Mesenchymal stem cell (in vitro differentiated cells and primary cell): Measurements from ENCODE around the gene CHCHD3.
"Not testable (repeated sequence)": the region's sequence is repeated elsewhere in the genome, so short reads cannot be mapped to it uniquely, and the experiment has no call there.

Experiments used
- DNase-seq: peaks from one replicate; pipeline ENCODE4 v3.0.0-alpha.2; 2013
- H2AFZ ChIP-seq: one replicate; pipeline ENCODE4 v1.6.1; 2013; ENCODE audit warnings: low read depth, mild to moderate bottlenecking, control low read depth, inconsistent platforms, low read length, moderate library complexity
- H2AK5ac ChIP-seq: 2 replicates; pipeline ENCODE4 v1.6.1; 2013; ENCODE audit warnings: low read length, moderate library complexity, mild to moderate bottlenecking, inconsistent platforms; ENCODE audit not compliant: severe bottlenecking
- H2BK120ac ChIP-seq: one replicate; pipeline ENCODE4 v1.6.1; 2013; ENCODE audit warnings: low read depth, mild to moderate bottlenecking, inconsistent platforms, low read length, moderate library complexity
- H2BK12ac ChIP-seq, 2 experiments: one replicate each; pipeline ENCODE4 v1.6.1; 2013; ENCODE audit warnings: inconsistent platforms in 2 of 2, low read length in 2 of 2, mild to moderate bottlenecking in 2 of 2, moderate library complexity in 2 of 2, control low read depth in 1 of 2
- H2BK15ac ChIP-seq: one replicate; pipeline ENCODE4 v1.6.1; 2013; ENCODE audit warnings: mild to moderate bottlenecking, low read depth, inconsistent platforms; ENCODE audit not compliant: poor library complexity, severe bottlenecking
- H2BK5ac ChIP-seq: 2 replicates; pipeline ENCODE4 v1.6.1; 2013; ENCODE audit warnings: low read depth, mild to moderate bottlenecking, low read length, control low read depth, inconsistent platforms; ENCODE audit not compliant: poor library complexity, severe bottlenecking
- H3K14ac ChIP-seq, 2 experiments: one replicate each; pipeline ENCODE4 v1.6.1; 2013; ENCODE audit warnings: inconsistent platforms in 2 of 2, low read length in 2 of 2, control low read depth in 1 of 2, mild to moderate bottlenecking in 1 of 2, moderate library complexity in 1 of 2
- H3K18ac ChIP-seq, 2 experiments: one replicate each; pipeline ENCODE4 v1.6.1; 2013; ENCODE audit warnings: inconsistent platforms in 2 of 2, low read length in 2 of 2, control low read depth in 1 of 2, low read depth in 1 of 2, mild to moderate bottlenecking in 1 of 2
- H3K23ac ChIP-seq, 2 experiments: one replicate each; pipeline ENCODE4 v1.6.1; 2013; ENCODE audit warnings: inconsistent platforms in 2 of 2, low read length in 2 of 2, mild to moderate bottlenecking in 2 of 2, moderate library complexity in 2 of 2, control low read depth in 1 of 2
- H3K27ac ChIP-seq: 2 replicates; pipeline ENCODE4 v1.5.1; 2013; ENCODE audit warnings: mild to moderate bottlenecking, moderate library complexity, low read length, control low read depth, inconsistent platforms; ENCODE audit not compliant: poor library complexity, severe bottlenecking
- H3K27me3 ChIP-seq, 2 experiments: 2 replicates each; pipeline versions ENCODE4 v1.6.1 to v1.7.0; 2013; ENCODE audit warnings: low read length in 2 of 2, mild to moderate bottlenecking in 2 of 2, moderate library complexity in 2 of 2, control low read depth in 1 of 2, inconsistent platforms in 1 of 2; ENCODE audit not compliant: control insufficient read depth in 1 of 2, insufficient read depth in 1 of 2
- H3K36me3 ChIP-seq, 2 experiments: 2 replicates each; pipeline versions ENCODE4 v1.6.1 to v1.7.0; 2013; ENCODE audit warnings: low read length in 2 of 2, control low read depth in 1 of 2, inconsistent platforms in 1 of 2, low read depth in 1 of 2, mild to moderate bottlenecking in 1 of 2; ENCODE audit not compliant: insufficient read depth in 2 of 2, control insufficient read depth in 1 of 2
- H3K4ac ChIP-seq, 2 experiments: one replicate each; pipeline ENCODE4 v1.6.1; 2013; ENCODE audit warnings: inconsistent platforms in 2 of 2, low read length in 2 of 2, mild to moderate bottlenecking in 2 of 2, moderate library complexity in 2 of 2, control low read depth in 1 of 2, low read depth in 1 of 2
- H3K4me1 ChIP-seq: 2 replicates; pipeline ENCODE4 v1.6.1; 2013; ENCODE audit warnings: low read depth, low read length, control low read depth; ENCODE audit not compliant: control insufficient read depth, insufficient read depth
- H3K4me2 ChIP-seq: 2 replicates; pipeline ENCODE4 v1.6.1; 2013; ENCODE audit warnings: low read length, mild to moderate bottlenecking, inconsistent platforms; ENCODE audit not compliant: poor library complexity, severe bottlenecking
- H3K4me3 ChIP-seq, 2 experiments: 2 replicates each; pipeline versions ENCODE4 v1.5.1 to v1.7.0; 2013; ENCODE audit warnings: low read length in 2 of 2, mild to moderate bottlenecking in 2 of 2, control low read depth in 1 of 2, low read depth in 1 of 2; ENCODE audit not compliant: insufficient read depth in 1 of 2
- H3K79me1 ChIP-seq: replicated peaks from 2 replicates; pipeline ENCODE4 v1.6.1; 2013; ENCODE audit warnings: mild to moderate bottlenecking, control low read depth, low read length, inconsistent platforms; ENCODE audit not compliant: poor library complexity, severe bottlenecking
- H3K9ac ChIP-seq: 2 replicates; pipeline ENCODE4 v1.7.0; 2013; ENCODE audit warnings: mild to moderate bottlenecking, low read length, moderate library complexity
- H3K9me3 ChIP-seq: 2 replicates; pipeline ENCODE4 v1.7.0; 2013; ENCODE audit warnings: mild to moderate bottlenecking, low read length; ENCODE audit not compliant: control insufficient read depth
- H4K8ac ChIP-seq: one replicate; pipeline ENCODE4 v1.6.1; 2013; ENCODE audit warnings: inconsistent platforms, mild to moderate bottlenecking, low read length, moderate library complexity
- H4K91ac ChIP-seq: one replicate; pipeline ENCODE4 v1.6.1; 2013; ENCODE audit warnings: mild to moderate bottlenecking, low read length, inconsistent platforms
- WGBS: methylation state at CpG from one replicate; pipeline ENCODE4 v1.1.7; 2013; ENCODE audit warnings: mixed read lengths; 5-methylcytosine and 5-hydroxymethylcytosine counted together

Gene CHCHD3

DNA sequence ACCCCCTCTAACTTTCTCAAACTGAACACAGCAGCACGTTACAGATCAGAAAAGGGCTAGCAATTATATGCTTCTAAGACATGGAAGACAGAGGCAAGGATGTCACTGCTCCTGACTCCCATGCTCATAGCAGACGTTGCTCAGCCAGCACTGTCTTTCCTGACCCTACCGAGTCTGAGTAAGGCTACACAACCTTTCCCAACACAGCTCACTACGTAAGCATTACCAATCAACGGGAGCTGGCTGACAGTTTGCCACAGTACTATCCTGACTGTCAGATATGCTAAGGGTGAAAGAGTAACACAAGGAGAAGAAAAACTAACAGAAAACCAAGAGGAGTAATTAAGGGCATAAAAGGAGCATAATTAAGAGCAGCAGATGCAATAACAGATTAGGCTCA, 171.2 kb downstream of the CHCHD3 start:
- H3K79me1 ChIP-seq, result peaks cover 17% of the 10 kb centered on the region
- 95% methylated on average over 4 of the region's 5 CpGs for WGBS
- H3K4me1 ChIP-seq, result no peaks in the 10 kb centered on the region
- DNase-seq, result no peak
- no peak overlapping the region for H3K4ac ChIP-seq
- H4K8ac ChIP-seq, result no peak overlapping the region
- H3K27me3 ChIP-seq, result no peaks in the 10 kb centered on the region
- H2AFZ ChIP-seq, result no peak overlapping the region
- H2BK12ac ChIP-seq, result peak overlapping the region in 1 of 2 experiments; percentile 26
- H3K9ac ChIP-seq, result no peak overlapping the region
- no peak overlapping the region for H3K18ac ChIP-seq
- H3K4me3 ChIP-seq, result no peak overlapping the region
- no peak overlapping the region for H2BK5ac ChIP-seq
- H2BK120ac ChIP-seq, result no peak overlapping the region
- H3K36me3 ChIP-seq, result peaks cover 0 to 3% of the 10 kb centered on the region in 2 experiments
- H3K4me2 ChIP-seq, result no peak overlapping the region
- no peak overlapping the region for H3K23ac ChIP-seq
- no peak overlapping the region for H2BK15ac ChIP-seq
- no peak overlapping the region for H4K91ac ChIP-seq
- no peak overlapping the region for H3K14ac ChIP-seq
- H3K27ac ChIP-seq, result no peak overlapping the region
- H3K9me3 ChIP-seq, result no peaks in the 10 kb centered on the region
- H2AK5ac ChIP-seq, result no peak overlapping the region

DNA sequence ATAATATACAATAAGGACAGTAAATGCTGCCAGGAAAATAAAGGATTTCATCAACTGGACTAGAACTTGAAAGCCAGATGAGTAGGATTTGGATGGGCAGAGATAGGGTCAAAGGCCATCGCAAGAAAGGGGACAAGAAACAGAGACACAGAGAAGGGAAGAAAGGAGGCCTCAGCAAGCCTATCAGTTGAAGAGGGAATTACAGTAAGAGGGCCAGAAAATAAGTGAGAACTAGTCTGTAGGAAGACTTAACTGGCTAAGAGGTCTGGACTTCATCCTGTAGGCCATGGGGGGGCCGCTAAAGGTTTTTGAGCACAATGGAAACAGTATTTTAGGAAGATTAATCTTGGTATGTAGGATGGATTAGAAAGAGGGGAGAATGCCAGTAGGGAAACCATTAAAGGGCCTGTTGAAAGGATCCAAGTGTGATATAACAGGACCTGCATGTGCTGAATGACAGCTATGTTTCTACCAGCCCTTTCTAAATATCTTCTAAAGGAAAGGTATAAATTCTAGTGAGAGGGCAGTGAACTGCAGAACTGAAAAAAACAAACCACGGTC, 174.4 kb downstream of the CHCHD3 start:
- Histone ChIP-seq H2BK120ac (no peak overlapping the region), H2BK12ac (no peak overlapping the region), H3K4me1 (no peaks in the 10 kb centered on the region), H3K36me3 (no peaks in the 10 kb centered on the region), H3K23ac (no peak overlapping the region), H3K18ac (no peak overlapping the region), H3K4me2 (no peak overlapping the region), H3K14ac (no peak overlapping the region), H2BK5ac (no peak overlapping the region), H2AK5ac (no peak overlapping the region), H4K91ac (no peak overlapping the region), H3K27ac (no peak overlapping the region), H2AFZ (no peak overlapping the region), H2BK15ac (no peak overlapping the region), H3K9ac (no peak overlapping the region), H3K79me1 (peaks cover 16% of the 10 kb centered on the region), H3K4me3 (no peak overlapping the region), H3K4ac (no peak overlapping the region), H3K27me3 (no peaks in the 10 kb centered on the region), H4K8ac (no peak overlapping the region), H3K9me3 (no peaks in the 10 kb centered on the region)
- WGBS, result 90% methylated on average over 3 of the region's 3 CpGs
- DNase-seq, result no peak

DNA sequence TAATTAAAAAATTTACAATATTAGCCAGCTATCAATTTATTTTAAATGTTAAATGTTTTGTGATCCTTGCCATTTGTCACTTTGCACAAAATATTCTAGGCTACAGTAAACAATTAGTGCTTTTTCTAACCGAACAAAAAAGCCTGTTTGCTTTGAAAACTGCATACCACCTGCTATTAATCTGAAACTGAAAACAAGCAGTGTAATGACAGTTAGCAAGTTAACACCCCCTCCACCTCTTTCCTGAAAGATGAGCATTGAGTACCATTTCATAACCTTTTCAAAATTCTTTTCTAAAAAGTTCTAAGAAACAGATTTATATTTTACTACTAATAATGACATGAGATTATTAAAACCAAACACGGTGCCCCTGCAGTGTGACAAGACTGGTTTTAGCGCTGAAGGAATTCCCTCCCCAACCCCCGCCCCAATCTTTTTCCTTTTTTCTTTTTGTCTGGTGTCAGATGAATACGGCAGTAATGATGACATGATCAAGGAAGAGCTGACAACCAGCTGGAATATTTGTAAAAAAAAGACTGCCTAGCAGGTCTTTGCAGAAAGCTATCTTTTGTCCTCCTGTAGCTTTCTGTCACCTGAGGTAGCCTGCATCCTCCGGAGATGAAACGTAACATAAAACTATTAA, 175.6 kb downstream of the CHCHD3 start:
- no peak overlapping the region for H2BK120ac ChIP-seq
- no peak overlapping the region for H2BK12ac ChIP-seq
- no peak overlapping the region for H3K4ac ChIP-seq
- H2BK15ac ChIP-seq, result no peak overlapping the region
- H3K14ac ChIP-seq, result no peak overlapping the region
- WGBS, result 92% methylated on average over 6 of the region's 7 CpGs
- no peak overlapping the region for H3K9ac ChIP-seq
- no peak overlapping the region for H4K8ac ChIP-seq
- no peak for DNase-seq
- H2AFZ ChIP-seq, result no peak overlapping the region
- no peak overlapping the region for H4K91ac ChIP-seq
- peaks cover 16% of the 10 kb centered on the region for H3K79me1 ChIP-seq
- H3K4me2 ChIP-seq, result no peak overlapping the region
- no peak overlapping the region for H3K23ac ChIP-seq
- H3K27ac ChIP-seq, result no peak overlapping the region
- H2BK5ac ChIP-seq, result no peak overlapping the region
- no peaks in the 10 kb centered on the region for H3K9me3 ChIP-seq
- H3K18ac ChIP-seq, result no peak overlapping the region
- H3K36me3 ChIP-seq, result no peaks in the 10 kb centered on the region
- no peak overlapping the region for H3K4me3 ChIP-seq
- H3K4me1 ChIP-seq, result no peaks in the 10 kb centered on the region
- H3K27me3 ChIP-seq, result no peaks in the 10 kb centered on the region
- no peak overlapping the region for H2AK5ac ChIP-seq

DNA sequence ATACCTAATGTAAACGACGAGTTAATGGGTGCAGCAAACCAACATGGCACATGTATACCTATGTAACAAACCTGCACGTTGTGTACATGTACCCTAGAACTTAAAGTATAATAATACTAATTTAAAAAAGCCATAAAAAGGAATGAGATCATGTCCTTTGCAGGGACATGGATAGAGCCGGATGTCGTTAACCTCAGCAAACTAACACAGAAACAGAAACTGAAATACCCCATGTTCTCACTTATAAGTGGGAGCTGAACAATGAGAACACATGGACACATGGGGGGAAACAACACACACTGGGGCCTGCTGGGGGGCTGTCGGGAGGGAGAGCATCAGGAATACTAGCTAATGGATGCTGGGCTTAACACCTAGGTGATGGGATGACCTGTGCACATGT, 176.8 kb downstream of the CHCHD3 start:
- not testable (repeated sequence) for H3K14ac ChIP-seq, H3K4me3 ChIP-seq, H3K4me2 ChIP-seq, H2BK15ac ChIP-seq, H3K4ac ChIP-seq, H2BK120ac ChIP-seq, H2AFZ ChIP-seq, H2AK5ac ChIP-seq, H3K27me3 ChIP-seq, H3K36me3 ChIP-seq, H2BK12ac ChIP-seq, H3K18ac ChIP-seq, H3K9me3 ChIP-seq, H3K4me1 ChIP-seq, H4K91ac ChIP-seq, H3K27ac ChIP-seq, H4K8ac ChIP-seq, H3K23ac ChIP-seq, DNase-seq, H3K9ac ChIP-seq, H2BK5ac ChIP-seq
- 100% methylated on average over 3 of the region's 6 CpGs for WGBS
- H3K79me1 ChIP-seq, result peaks cover 12% of the 10 kb centered on the region
